ENCODE data around the gene PPP2R1B. TPM values are rescaled to one million over a fixed set of nuclear protein-coding genes. Genes with fewer than 3 reads are reported as not detected.

PPP2R1B gene
- polyA plus RNA-seq, 2 of the 4 experiments (the other 2 are of a cell fraction), result 18.6 to 24.7 TPM

DNA sequence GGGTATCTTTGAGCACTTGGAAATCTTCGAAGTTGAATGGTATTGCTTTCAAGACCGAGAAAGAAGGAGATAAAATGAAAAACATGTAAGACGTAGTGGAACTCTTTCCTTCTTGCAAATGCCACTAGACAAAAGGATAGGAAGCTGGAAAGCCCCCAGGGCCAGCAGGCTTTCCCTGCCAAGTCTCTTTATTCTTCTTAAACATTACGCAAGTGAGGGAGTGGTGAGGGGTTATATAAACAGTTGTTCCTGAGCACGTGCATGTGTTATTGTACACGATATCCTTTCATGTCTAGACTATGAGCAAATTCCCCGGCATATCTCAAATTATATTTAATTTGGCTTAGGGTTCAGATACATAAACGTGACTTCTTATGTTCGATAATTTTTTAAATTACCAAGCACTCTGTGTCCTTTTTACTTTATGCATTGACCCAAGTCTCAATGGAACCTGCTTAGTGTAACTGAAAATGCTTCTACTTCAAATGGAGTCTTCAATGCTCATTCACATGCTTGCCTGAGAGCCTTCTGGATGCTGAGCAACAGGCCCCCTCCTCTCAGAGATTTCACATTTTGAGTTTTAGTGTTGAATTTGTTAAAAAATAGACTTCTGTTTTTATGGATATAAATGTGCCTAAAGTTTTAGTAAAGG, 59.0 kb downstream of the PPP2R1B start:
- ATAC-seq (no peak), DNase-seq (ENCODE audit: low read depth in 1 of 2, low spot score in 1 of 2) (no peak), FAIRE-seq (no peak)
- no peak overlapping the region for H3K4me3 ChIP-seq
- WGBS (ENCODE audit: missing lambda C conversion rate), result 50% methylated on average over 9 of the region's 9 CpGs
- H3K9me3 ChIP-seq, result no peaks in the 10 kb centered on the region
- no peak overlapping the region for H3K27ac ChIP-seq
- TF ChIP-seq CHD2 (IDR thresholded peaks at IDR 0.05; ENCODE audit: low read length, partially characterized antibody), result no peak
- TF ChIP-seq HDAC2 (IDR thresholded peaks at IDR 0.05), result no peak
- TF ChIP-seq FOSL2 (IDR thresholded peaks at IDR 0.05), result no peak
- no peak for TF ChIP-seq FOSL2 (CRISPR knock-in tag; IDR thresholded peaks at IDR 0.05)
- TF ChIP-seq MYC (IDR thresholded peaks at IDR 0.05; ENCODE audit: borderline replicate concordance, low read length), result no peak
- TF ChIP-seq CEBPB (IDR thresholded peaks at IDR 0.05), result 0 out of 4 replicates have a peak, but pooled peaks of 1 of the 2 experiments have one; percentile 46
- 0 out of 2 replicates have a peak, but pooled peaks have one; percentile 5 for TF ChIP-seq BHLHE40 (IDR thresholded peaks at IDR 0.05; ENCODE audit: low read depth, low read length)
- TF ChIP-seq SREBF2 (IDR thresholded peaks at IDR 0.05), result no peak
- TF ChIP-seq EHF (CRISPR knock-in tag; IDR thresholded peaks at IDR 0.05), result no peak
- TF ChIP-seq, protein P1, sequence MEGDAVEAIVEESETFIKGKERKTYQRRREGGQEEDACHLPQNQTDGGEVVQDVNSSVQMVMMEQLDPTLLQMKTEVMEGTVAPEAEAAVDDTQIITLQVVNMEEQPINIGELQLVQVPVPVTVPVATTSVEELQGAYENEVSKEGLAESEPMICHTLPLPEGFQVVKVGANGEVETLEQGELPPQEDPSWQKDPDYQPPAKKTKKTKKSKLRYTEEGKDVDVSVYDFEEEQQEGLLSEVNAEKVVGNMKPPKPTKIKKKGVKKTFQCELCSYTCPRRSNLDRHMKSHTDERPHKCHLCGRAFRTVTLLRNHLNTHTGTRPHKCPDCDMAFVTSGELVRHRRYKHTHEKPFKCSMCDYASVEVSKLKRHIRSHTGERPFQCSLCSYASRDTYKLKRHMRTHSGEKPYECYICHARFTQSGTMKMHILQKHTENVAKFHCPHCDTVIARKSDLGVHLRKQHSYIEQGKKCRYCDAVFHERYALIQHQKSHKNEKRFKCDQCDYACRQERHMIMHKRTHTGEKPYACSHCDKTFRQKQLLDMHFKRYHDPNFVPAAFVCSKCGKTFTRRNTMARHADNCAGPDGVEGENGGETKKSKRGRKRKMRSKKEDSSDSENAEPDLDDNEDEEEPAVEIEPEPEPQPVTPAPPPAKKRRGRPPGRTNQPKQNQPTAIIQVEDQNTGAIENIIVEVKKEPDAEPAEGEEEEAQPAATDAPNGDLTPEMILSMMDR (IDR thresholded peaks at IDR 0.05), result no peak
- peaks cover 9% of the 10 kb centered on the region; the same call in 2 of the 3 replicates for H3K4me1 ChIP-seq
- POLR2A ChIA-PET, result no interaction called here
- CTCF ChIA-PET, result interaction anchor here (0.8 kb wide), 1 partner anchor 103 kb away, joined by 3 read pairs; no protein-coding TSS in a partner anchor
- H3K4me2 ChIP-seq, result 0 out of 3 replicates have a peak overlapping the region, but pooled peaks have one; percentile 5

DNA sequence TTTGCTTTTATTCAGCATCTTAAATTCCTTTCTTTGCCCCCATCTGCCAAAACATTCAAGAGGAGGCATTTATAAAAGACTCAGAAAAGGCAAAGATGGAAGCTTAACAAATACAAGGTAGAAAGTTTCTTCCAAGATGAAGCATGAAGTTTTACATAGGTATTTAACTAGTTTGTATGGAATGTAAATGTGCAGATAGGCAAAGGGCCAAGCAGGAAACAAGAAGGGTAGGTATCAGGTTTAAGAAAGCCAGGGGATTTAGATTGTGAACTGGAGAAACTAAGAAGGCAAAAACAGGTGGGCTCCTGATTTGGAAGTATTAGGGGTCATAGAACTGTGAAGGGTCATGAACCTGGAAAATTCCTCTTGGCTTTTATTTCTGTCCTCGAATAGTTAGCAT, 62.6 kb downstream of the PPP2R1B start:
- ChIA-PET POLR2A (no interaction called here), CTCF (no interaction called here)
- DNase-seq (ENCODE audit: low read depth in 1 of 2, low spot score in 1 of 2), result no peak
- peaks cover 9% of the 10 kb centered on the region; the same call in 2 of the 3 replicates for H3K4me1 ChIP-seq
- no peak for ATAC-seq
- FAIRE-seq, result no peak
- no peak overlapping the region for H3K4me2 ChIP-seq
- WGBS (ENCODE audit: missing lambda C conversion rate), result 83% methylated on average over 1 of the region's 1 CpG
- no peak overlapping the region for H3K4me3 ChIP-seq
- TF ChIP-seq NPAS2 (CRISPR knock-in tag; IDR thresholded peaks at IDR 0.05; ENCODE audit: borderline replicate concordance) (no peak), SREBF2 (IDR thresholded peaks at IDR 0.05) (no peak), GATA3 (IDR thresholded peaks at IDR 0.05; ENCODE audit: borderline replicate concordance) (no peak), EHF (CRISPR knock-in tag; IDR thresholded peaks at IDR 0.05) (no peak), POLR2A (IDR thresholded peaks at IDR 0.05; ENCODE audit: low read length) (no peak), EP300 (IDR thresholded peaks at IDR 0.05) (no peak), TP53 (CRISPR knock-in tag; IDR thresholded peaks at IDR 0.05) (no peak), POLR2AphosphoS2 (conservative IDR thresholded peaks at IDR 0.05; ENCODE audit: low read length) (no peak), MYC (IDR thresholded peaks at IDR 0.05; ENCODE audit: borderline replicate concordance, low read length) (no peak), HEYL (CRISPR knock-in tag; IDR thresholded peaks at IDR 0.05) (no peak), FOSL2 (IDR thresholded peaks at IDR 0.05) (no peak), FOSL2 (CRISPR knock-in tag; IDR thresholded peaks at IDR 0.05) (no peak), SMC3 (IDR thresholded peaks at IDR 0.05) (no peak), MAFK (IDR thresholded peaks at IDR 0.05; ENCODE audit: partially characterized antibody) (no peak), NFE2L2 (conservative IDR thresholded peaks at IDR 0.05; ENCODE audit: low read length) (no peak), JUN (IDR thresholded peaks at IDR 0.05) (no peak)
- TF ChIP-seq, protein P2, sequence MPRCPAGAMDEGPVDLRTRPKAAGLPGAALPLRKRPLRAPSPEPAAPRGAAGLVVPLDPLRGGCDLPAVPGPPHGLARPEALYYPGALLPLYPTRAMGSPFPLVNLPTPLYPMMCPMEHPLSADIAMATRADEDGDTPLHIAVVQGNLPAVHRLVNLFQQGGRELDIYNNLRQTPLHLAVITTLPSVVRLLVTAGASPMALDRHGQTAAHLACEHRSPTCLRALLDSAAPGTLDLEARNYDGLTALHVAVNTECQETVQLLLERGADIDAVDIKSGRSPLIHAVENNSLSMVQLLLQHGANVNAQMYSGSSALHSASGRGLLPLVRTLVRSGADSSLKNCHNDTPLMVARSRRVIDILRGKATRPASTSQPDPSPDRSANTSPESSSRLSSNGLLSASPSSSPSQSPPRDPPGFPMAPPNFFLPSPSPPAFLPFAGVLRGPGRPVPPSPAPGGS (IDR thresholded peaks at IDR 0.05), result no peak
- TF ChIP-seq, protein P3, sequence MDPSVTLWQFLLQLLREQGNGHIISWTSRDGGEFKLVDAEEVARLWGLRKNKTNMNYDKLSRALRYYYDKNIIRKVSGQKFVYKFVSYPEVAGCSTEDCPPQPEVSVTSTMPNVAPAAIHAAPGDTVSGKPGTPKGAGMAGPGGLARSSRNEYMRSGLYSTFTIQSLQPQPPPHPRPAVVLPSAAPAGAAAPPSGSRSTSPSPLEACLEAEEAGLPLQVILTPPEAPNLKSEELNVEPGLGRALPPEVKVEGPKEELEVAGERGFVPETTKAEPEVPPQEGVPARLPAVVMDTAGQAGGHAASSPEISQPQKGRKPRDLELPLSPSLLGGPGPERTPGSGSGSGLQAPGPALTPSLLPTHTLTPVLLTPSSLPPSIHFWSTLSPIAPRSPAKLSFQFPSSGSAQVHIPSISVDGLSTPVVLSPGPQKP (IDR thresholded peaks at IDR 0.05; ENCODE audit: low read depth, low read length), result no peak
- TF ChIP-seq, protein P4, sequence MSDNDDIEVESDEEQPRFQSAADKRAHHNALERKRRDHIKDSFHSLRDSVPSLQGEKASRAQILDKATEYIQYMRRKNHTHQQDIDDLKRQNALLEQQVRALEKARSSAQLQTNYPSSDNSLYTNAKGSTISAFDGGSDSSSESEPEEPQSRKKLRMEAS (IDR thresholded peaks at IDR 0.05), result no peak
- TF ChIP-seq, protein P5, sequence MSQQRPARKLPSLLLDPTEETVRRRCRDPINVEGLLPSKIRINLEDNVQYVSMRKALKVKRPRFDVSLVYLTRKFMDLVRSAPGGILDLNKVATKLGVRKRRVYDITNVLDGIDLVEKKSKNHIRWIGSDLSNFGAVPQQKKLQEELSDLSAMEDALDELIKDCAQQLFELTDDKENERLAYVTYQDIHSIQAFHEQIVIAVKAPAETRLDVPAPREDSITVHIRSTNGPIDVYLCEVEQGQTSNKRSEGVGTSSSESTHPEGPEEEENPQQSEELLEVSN (IDR thresholded peaks at IDR 0.05; ENCODE audit: borderline replicate concordance, low read depth), result no peak
- no peaks in the 10 kb centered on the region for H3K9me3 ChIP-seq
- no peak overlapping the region for H3K27ac ChIP-seq

Measured in A549 (cell line).